Retinal pigment epithelial cell (primary cell): ENCODE measurements around the gene ZNF124.

Experiments used
- DNase-seq: peaks from one replicate; pipeline ENCODE4 v3.0.0-alpha.2; 2010; ENCODE audit warnings: low read depth
- H3K4me3 ChIP-seq: 2 replicates; pipeline ENCODE4 v1.5.1; 2011; ENCODE audit warnings: mild to moderate bottlenecking, low read length, control low read depth, moderate library complexity
- CTCF ChIP-seq: conservative IDR thresholded peaks from 2 replicates; pipeline ENCODE4 v1.5.1; 2011; ENCODE audit warnings: low read depth, low read length, control low read depth, inconsistent platforms

ZNF124 gene

DNA sequence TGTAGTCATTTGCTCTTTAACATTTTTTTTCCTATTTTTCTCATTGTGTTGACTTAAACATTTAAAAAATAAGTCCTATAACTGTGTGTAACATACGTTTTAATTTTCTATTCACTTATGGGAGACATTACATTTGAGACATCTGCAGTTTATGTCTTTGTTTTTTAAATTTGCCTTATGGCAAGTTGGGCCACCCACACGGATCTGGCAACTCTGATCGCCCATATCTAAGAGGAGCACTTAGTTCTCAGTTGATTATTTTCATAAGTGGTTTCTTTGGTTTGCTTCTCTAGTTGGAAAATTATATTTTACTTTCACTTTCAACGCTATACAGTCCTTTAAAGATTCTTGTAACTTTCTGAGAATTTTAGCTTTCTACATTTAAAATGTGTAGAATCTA is 13.8 kb upstream of the ZNF124 start:
- no peak overlapping the region for H3K4me3 ChIP-seq
- DNase-seq = no peak
- no peak for TF ChIP-seq CTCF

DNA sequence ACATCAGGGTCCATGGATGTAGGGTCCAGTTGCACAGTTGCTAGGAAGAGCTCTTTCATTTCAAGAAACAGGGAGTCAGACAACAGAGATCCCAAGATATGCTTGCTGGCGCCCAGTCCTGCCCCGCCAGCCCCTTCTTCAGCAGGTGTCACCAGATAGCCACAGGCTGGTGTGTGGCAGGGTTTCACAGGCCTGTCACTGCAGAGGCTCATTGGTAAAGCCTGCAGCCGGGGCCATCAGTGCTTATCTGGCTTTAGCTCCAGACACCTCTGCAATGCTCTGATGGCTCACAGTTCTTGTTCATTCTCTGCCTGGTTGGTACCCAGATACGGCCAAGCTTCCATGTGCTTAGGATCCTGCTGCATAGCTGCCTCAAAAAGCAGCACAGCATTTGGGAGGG is 12.4 kb upstream of the ZNF124 start:
- no peak overlapping the region for H3K4me3 ChIP-seq
- no peak for TF ChIP-seq CTCF

DNA sequence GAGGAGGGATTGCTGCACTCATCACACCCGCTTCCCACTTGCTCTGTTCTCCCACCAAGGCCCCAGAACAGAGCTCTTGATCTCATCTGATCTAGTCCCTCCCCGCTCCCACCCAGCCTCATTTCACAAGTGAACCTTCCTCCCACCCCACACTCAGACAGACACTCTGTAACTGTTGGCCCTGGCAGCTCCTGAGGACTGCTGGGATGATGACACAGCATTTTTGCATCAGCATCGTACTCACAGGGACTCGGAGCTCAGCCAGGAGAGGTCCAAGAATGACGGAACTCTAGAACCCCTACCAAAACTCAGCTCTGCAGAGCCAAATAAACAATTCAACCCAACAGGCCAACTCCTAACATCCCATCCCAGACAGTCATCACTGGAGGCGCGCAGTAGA is 11.2 kb upstream of the ZNF124 start:
- DNase-seq = no peak
- no peak overlapping the region for H3K4me3 ChIP-seq
- TF ChIP-seq CTCF = no peak

More for the DNA sequence above, 12.4 kb upstream of the ZNF124 start:
- no peak for DNase-seq

DNA sequence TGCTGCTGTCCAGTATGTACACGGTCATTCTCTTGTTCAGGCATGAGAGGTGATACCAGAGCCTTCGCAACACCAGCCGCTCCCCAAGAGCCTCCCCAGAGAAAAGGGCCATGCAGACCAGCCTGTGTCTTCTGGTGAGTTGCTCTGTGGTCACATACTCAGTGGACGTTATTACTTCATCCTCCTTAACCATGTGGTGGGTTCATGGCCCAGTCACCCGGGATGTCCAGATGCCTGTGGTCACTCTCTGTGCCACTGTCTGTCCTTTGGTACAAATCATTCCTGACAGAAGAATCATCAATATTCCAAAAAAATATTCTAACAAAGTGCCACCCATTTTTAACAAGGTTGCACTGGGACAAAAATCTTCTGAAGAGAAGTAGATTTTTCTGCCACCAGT is 8.8 kb upstream of the ZNF124 start:
- no peak for DNase-seq
- no peak overlapping the region for H3K4me3 ChIP-seq
- TF ChIP-seq CTCF = no peak

GRCh38 chr1:247177755-247178154 is 5.9 kb upstream of the ZNF124 start:
- H3K4me3 ChIP-seq = no peak overlapping the region
- no peak for TF ChIP-seq CTCF
- no peak for DNase-seq

DNA sequence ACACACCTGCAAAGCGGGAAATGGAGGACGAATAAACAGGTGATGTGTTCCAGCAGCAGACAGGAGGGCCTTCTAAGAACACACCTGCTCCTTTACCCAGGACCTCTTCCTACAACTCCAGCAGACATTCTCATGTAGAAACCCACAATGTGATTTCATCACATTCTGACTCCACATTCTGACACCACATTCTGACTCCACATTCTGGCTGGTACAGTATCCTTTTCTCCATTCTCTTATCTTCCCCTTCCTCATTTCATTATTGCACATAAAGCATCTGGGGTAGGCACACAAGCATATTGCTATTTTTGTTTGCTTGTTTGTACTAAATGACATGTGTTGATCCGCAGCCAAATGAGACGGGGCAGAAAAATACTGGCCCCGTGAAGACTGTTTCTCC is 3.6 kb upstream of the ZNF124 start:
- no peak for DNase-seq
- TF ChIP-seq CTCF = no peak
- H3K4me3 ChIP-seq = no peak overlapping the region

DNA sequence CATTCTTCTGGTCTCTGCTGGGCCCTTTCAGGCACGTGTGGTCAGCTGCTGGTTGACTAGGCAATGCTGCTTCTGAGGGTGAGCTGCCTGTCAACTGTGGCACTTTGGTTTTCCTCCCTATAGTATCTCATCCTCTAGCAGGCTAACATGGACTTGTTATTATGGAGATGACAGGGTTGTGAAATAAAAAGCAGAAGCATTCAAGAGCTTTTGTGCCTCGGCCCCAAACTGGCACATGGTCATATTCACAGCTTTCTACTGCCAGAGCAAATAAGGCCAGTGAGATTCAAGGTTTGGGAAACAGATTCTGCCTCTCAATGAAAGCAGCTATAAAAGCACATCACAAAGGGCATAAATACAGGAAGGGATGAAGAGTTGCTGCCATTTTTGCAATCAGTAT is 1.6 kb upstream of the ZNF124 start:
- H3K4me3 ChIP-seq = no peak overlapping the region
- no peak for DNase-seq
- no peak for TF ChIP-seq CTCF
